SJCRH30 (cell line): Measurements from ENCODE around the gene RNF223. TPM values are rescaled to one million over a fixed set of nuclear protein-coding genes. Genes with fewer than 3 reads are reported as not detected.

Experiments used
- DNase-seq, 2 experiments: peaks; one replicate each; pipeline ENCODE4 v3.0.0-alpha.2; 2015 to 2020
- H3K27ac ChIP-seq: fragments of 250-450 bp; sonication (Bioruptor Pico); 2 replicates; pipeline ENCODE4 v1.5.1; 2020; ENCODE audit warnings: mild to moderate bottlenecking, moderate library complexity
- H3K27me3 ChIP-seq: fragments of 250-450 bp; sonication (Bioruptor Pico); 2 replicates; pipeline ENCODE4 v1.5.1; 2020; ENCODE audit warnings: mild to moderate bottlenecking, moderate library complexity
- H3K36me3 ChIP-seq: fragments of 250-450 bp; sonication (Bioruptor Pico); 2 replicates; pipeline ENCODE4 v1.5.1; 2020; ENCODE audit warnings: mild to moderate bottlenecking, moderate library complexity
- H3K4me1 ChIP-seq: fragments of 250-450 bp; sonication (Bioruptor Pico); 2 replicates; pipeline ENCODE4 v1.5.1; 2020; ENCODE audit warnings: mild to moderate bottlenecking, moderate library complexity
- H3K4me3 ChIP-seq: fragments of 250-450 bp; sonication (Bioruptor Pico); 2 replicates; pipeline ENCODE4 v1.5.1; 2020; ENCODE audit warnings: mild to moderate bottlenecking, moderate library complexity
- H3K9me3 ChIP-seq: fragments of 250-450 bp; sonication (Bioruptor Pico); replicated peaks from 2 replicates; pipeline ENCODE4 v1.5.1; 2020; ENCODE audit warnings: mild to moderate bottlenecking, moderate library complexity
- total RNA-seq: library from RNA; depleted of rRNA; stranded (reverse); fragments of >200 nt; shearing (Covaris generic); gene quantifications from 2 replicates; pipeline ENCODE4 v1.2.3, GENCODE V29; 2014; rRNA removed

The RNF223 gene
- not detected in 2 replicates for total RNA-seq

GRCh38 chr1:1073743-1074587, at the start of gene RNF223:
Gene RNF223, minus strand, starts transcription at chr1:1074306. Its CDS starts 1,740 bp downstream, at chr1:1072566.
- Histone ChIP-seq H3K4me3 (no peak within 1 kb of the TSS), H3K36me3 (no peaks in the 10 kb centered on the region), H3K9me3 (no peaks in the 10 kb centered on the region), H3K27me3 (peaks cover 41% of the 10 kb centered on the region), H3K4me1 (peaks cover 8% of the 10 kb centered on the region; the same call in 1 of the 2 replicates), H3K27ac (no peak within 1 kb of the TSS)
- DNase-seq, result no peak

DNA sequence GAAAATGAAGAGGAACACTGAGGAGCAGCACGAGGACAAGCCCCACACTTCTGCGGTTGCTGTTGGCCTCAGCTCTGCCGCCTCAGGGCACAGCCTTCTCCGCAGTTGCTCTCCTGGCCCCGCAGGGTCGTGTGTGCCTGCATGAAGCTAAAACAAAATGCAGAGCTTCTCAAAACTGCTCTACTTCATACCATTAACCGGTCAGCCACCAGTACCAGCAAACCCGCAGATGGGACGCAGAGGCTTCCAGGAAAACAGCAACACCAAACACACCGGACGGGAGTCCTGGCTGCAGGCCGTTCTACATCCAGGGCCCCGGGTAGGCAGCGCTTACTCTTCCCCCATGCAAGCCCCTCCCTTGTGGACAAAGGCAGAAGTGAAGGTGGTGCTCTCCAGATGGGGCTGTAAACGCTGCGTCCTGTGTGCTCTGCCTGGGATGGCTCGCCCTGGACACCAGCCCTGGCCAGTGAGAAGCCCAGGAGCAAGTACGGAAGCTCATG, 48.9 kb upstream of the RNF223 start:
- Histone ChIP-seq H3K27ac (no peak overlapping the region), H3K27me3 (peaks cover 24% of the 10 kb centered on the region), H3K4me3 (no peak overlapping the region), H3K4me1 (peaks cover 11% of the 10 kb centered on the region; the same call in 1 of the 2 replicates), H3K9me3 (no peaks in the 10 kb centered on the region), H3K36me3 (no peaks in the 10 kb centered on the region)
- DNase-seq, result peak; percentile 68 to 74

DNA sequence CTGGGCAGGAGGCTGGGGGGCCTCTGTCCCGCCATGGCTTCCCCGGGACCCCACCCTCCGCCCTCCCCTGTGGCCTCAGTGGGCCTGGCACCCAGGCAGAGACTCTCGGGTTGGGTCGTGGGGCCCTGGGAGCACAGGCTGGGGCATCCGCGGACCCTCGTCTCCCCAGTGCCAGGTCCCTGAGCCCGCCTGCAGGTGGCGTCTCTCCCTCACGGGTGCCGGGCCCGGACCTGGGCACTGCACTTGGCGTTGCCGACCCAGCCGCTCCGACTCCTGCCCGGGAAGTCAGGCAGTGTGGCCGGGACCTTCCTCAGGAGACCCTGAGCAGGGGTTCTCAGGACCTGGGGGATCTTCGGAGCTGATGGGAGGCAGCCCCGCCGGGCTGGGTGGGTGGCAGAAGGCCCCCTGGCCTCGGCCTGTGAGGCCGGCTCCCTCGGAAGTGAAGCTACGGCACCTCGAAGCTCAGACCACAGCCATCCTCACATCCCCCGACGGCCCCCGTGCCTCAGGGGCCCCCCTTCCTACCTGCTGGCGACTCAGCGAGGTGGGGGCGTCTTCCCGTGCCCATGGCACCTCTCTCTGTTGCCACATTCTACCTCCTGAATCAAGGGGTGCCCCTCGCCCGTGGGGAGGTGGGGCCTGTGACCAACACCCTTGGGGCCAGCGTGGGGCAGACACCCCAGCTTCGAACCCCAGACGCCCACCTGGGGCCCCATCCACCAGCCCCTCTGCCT, 48.1 kb upstream of the RNF223 start:
- Histone ChIP-seq H3K36me3 (no peaks in the 10 kb centered on the region), H3K4me1 (peaks cover 17% of the 10 kb centered on the region; the same call in 1 of the 2 replicates), H3K9me3 (no peaks in the 10 kb centered on the region), H3K27ac (no peak overlapping the region), H3K27me3 (peaks cover 32% of the 10 kb centered on the region), H3K4me3 (no peak overlapping the region)
- DNase-seq, result peak; percentile 85 to 91

GRCh38 chr1:1121611-1122077, 47.5 kb upstream of the RNF223 start:
- Histone ChIP-seq H3K27me3 (peaks cover 33% of the 10 kb centered on the region), H3K4me3 (no peak overlapping the region), H3K27ac (no peak overlapping the region), H3K36me3 (no peaks in the 10 kb centered on the region), H3K9me3 (no peaks in the 10 kb centered on the region), H3K4me1 (peaks cover 18% of the 10 kb centered on the region; the same call in 1 of the 2 replicates)
- DNase-seq, result peak in 1 of 2 experiments; percentile 8

GRCh38 chr1:1120866-1121591, 46.9 kb upstream of the RNF223 start:
- peaks cover 33% of the 10 kb centered on the region for H3K27me3 ChIP-seq

GRCh38 chr1:1120096-1120495, 46.0 kb upstream of the RNF223 start:
- no peak for DNase-seq
- H3K4me1 ChIP-seq, result peaks cover 18% of the 10 kb centered on the region; the same call in 1 of the 2 replicates
- H3K27ac ChIP-seq, result no peak overlapping the region
- no peaks in the 10 kb centered on the region for H3K36me3 ChIP-seq
- no peak overlapping the region for H3K4me3 ChIP-seq
- no peaks in the 10 kb centered on the region for H3K9me3 ChIP-seq
- H3K27me3 ChIP-seq, result peaks cover 33% of the 10 kb centered on the region

More at GRCh38 chr1:1120866-1121591, 46.9 kb upstream of the RNF223 start:
- DNase-seq, result no peak
- H3K4me3 ChIP-seq, result no peak overlapping the region
- no peaks in the 10 kb centered on the region for H3K9me3 ChIP-seq
- H3K4me1 ChIP-seq, result peaks cover 18% of the 10 kb centered on the region; the same call in 1 of the 2 replicates
- H3K27ac ChIP-seq, result no peak overlapping the region
- no peaks in the 10 kb centered on the region for H3K36me3 ChIP-seq

DNA sequence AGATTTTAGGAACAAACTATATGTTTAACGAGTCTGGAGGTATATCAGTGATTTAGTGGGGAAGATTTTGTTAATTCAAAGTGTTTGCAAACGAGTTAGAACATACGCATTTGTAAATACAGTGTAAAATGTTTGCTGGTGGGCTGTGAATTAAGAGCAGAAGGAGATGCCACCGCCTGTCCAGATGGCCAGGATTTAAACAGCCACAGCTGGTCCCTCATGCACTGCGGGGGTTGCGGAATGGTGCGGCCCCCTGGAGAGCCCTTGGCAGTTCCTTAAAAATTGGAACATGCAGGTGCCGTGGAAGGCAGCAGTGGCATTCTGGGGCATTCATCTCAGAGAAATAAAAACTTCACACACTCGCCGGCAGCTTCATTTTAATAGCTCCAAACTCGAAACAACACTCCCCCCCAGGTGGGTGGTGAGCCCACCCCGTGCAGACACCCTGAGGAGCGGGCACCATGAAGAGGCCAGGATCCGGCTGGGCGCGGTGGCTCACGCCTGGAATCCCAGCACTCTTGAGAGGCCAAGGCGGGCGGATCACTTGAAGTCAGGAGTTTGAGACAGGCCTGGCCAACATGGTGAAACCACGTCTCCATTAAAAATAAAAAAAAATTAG, 45.3 kb upstream of the RNF223 start:
- Histone ChIP-seq H3K27me3 (peaks cover 33% of the 10 kb centered on the region), H3K36me3 (no peaks in the 10 kb centered on the region)

DNA sequence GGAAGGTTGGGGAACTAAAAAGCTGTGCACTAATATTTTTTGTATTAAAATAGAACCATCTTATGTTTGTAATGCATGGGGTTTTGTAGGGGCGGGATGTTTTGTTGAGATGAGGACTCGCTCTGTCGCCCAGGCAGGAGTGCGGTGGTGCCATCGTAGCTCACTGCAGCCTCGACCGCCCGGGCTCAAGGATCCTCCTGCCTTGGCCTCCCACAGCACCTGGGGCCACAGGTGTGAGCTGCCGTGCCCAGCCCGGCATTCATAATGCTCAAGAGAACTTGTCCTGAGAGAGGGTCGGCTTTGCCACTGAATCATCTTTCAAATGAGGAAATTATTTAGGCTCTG, 44.7 kb upstream of the RNF223 start:
- Histone ChIP-seq H3K27me3 (peaks cover 33% of the 10 kb centered on the region), H3K36me3 (no peaks in the 10 kb centered on the region), H3K27ac (no peak overlapping the region), H3K9me3 (no peaks in the 10 kb centered on the region), H3K4me1 (peaks cover 18% of the 10 kb centered on the region; the same call in 1 of the 2 replicates), H3K4me3 (no peak overlapping the region)
- no peak for DNase-seq

More for the DNA sequence above, 45.3 kb upstream of the RNF223 start:
- H3K27ac ChIP-seq, result no peak overlapping the region
- no peak for DNase-seq
- H3K4me1 ChIP-seq, result peaks cover 18% of the 10 kb centered on the region; the same call in 1 of the 2 replicates
- H3K4me3 ChIP-seq, result no peak overlapping the region
- H3K9me3 ChIP-seq, result no peaks in the 10 kb centered on the region

DNA sequence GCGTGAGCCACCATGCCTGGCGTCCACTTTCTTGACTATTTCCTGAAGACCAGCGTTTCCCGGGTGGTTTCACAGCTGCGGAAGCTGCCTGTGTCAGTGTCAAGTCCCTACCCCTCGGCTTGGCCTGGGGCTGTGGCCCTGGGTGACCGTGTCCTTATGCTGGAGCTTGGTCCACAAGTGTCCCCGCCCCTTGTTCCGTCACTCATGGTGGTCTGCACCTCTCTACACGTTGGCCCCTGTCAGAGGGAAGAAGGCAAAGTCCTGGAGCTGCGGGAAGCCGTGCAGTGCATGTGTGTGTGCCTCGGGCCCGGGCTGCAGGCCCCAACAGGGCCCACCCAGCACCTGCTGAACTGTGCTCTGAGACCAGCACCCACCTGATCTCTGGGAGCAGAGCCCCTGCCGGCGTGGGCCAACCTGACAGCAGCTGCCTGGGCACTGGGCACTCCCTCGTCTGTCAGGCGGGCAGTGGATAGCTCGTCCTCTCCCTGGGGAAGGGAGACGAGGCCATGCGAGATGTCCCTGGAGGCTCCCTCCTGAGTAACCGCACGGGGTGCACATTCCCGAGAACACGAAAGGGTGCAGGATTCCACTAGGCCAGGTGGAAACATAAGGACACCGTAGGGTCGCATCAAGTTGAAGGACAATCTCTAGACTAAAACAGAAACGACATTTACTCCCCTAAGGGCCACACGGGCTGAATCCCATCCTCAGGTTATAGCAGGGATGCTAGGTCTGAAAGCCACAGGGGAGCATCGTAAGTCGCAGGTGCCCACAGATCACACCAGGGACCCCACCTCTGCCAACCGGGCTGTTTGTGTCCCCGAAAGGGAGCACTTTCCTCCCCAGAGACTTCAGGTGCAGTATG, 44.1 kb upstream of the RNF223 start:
- H3K27me3 ChIP-seq, result peaks cover 33% of the 10 kb centered on the region
- H3K27ac ChIP-seq, result no peak overlapping the region
- peaks cover 17% of the 10 kb centered on the region; the same call in 1 of the 2 replicates for H3K4me1 ChIP-seq
- peaks cover 3% of the 10 kb centered on the region for H3K36me3 ChIP-seq
- no peaks in the 10 kb centered on the region for H3K9me3 ChIP-seq
- H3K4me3 ChIP-seq, result no peak overlapping the region
- no peak for DNase-seq

- Histone ChIP-seq H3K4me1 (peaks cover 11% of the 10 kb centered on the region; the same call in 1 of the 2 replicates), H3K36me3 (peaks cover 10% of the 10 kb centered on the region), H3K9me3 (no peaks in the 10 kb centered on the region), H3K4me3 (no peak overlapping the region), H3K27ac (no peak overlapping the region), H3K27me3 (peaks cover 33% of the 10 kb centered on the region)
- DNase-seq, result no peak
These were observed 43.3 kb upstream of the RNF223 start for GRCh38 chr1:1117469-1117831.

GRCh38 chr1:1116701-1117468, 42.8 kb upstream of the RNF223 start:
- Histone ChIP-seq H3K9me3 (no peaks in the 10 kb centered on the region), H3K4me3 (peak overlapping the region; percentile 98), H3K36me3 (peaks cover 10% of the 10 kb centered on the region), H3K27me3 (peaks cover 33% of the 10 kb centered on the region), H3K4me1 (peaks cover 10% of the 10 kb centered on the region; the same call in 1 of the 2 replicates), H3K27ac (no peak overlapping the region)
- no peak for DNase-seq

- Histone ChIP-seq H3K4me1 (peaks cover 8% of the 10 kb centered on the region; the same call in 1 of the 2 replicates), H3K27me3 (peaks cover 31% of the 10 kb centered on the region), H3K9me3 (no peaks in the 10 kb centered on the region), H3K4me3 (peak within 1 kb of the TSS; percentile 98), H3K36me3 (peaks cover 10% of the 10 kb centered on the region), H3K27ac (peak within 1 kb of the TSS; percentile 61)
- peak; percentile 99 for DNase-seq
These were observed 41.9 kb upstream of the RNF223 start, which contains the start of gene C1orf159 for GRCh38 chr1:1115786-1116700. Gene C1orf159, minus strand, starts transcription at chr1:1116089. Its CDS starts 24,546 bp downstream, at chr1:1091543.
